DMS53 treated with DMSO at 0.1 percent for 48 hours (cell line): ENCODE measurements around the gene OSBPL2.

Experiments used
- DNase-seq: peaks from one replicate; lab custom pipeline; 2025; ENCODE audit not compliant: unreplicated experiment; lab: John Stamatoyannopoulos, UW

OSBPL2 gene

GRCh38 chr20:62281161-62281933 is 43.0 kb downstream of the OSBPL2 start:
- DNase-seq = no peak

- DNase-seq = no peak
These were observed 43.8 kb downstream of the OSBPL2 start for GRCh38 chr20:62282103-62282502.

GRCh38 chr20:62282877-62283503 is 44.7 kb downstream of the OSBPL2 start:
- DNase-seq = no peak

GRCh38 chr20:62284448-62284847 is 46.1 kb downstream of the OSBPL2 start:
- no peak for DNase-seq

- no peak for DNase-seq
These were observed 46.8 kb downstream of the OSBPL2 start for GRCh38 chr20:62285151-62285550.

- DNase-seq = no peak
These were observed 47.4 kb downstream of the OSBPL2 start for GRCh38 chr20:62285722-62286121.

- no peak for DNase-seq
These were observed 48.3 kb downstream of the OSBPL2 start for GRCh38 chr20:62286493-62287064.

- no peak for DNase-seq
These were observed 48.8 kb downstream of the OSBPL2 start for GRCh38 chr20:62287129-62287528.

GRCh38 chr20:62287759-62288534 is 49.6 kb downstream of the OSBPL2 start:
- DNase-seq = no peak

GRCh38 chr20:62288535-62289105 is 50.3 kb downstream of the OSBPL2 start:
- DNase-seq = no peak

GRCh38 chr20:62289131-62289530 is 50.8 kb downstream of the OSBPL2 start:
- DNase-seq = no peak

- no peak for DNase-seq
These were observed 51.6 kb downstream of the OSBPL2 start for GRCh38 chr20:62289898-62290297.

- no peak for DNase-seq
These were observed 53.1 kb downstream of the OSBPL2 start for GRCh38 chr20:62291251-62292066.

- DNase-seq = no peak
These were observed 53.8 kb downstream of the OSBPL2 start for GRCh38 chr20:62292108-62292507.

GRCh38 chr20:62293111-62293784 is 54.9 kb downstream of the OSBPL2 start:
- DNase-seq = no peak

- DNase-seq = no peak
These were observed 55.6 kb downstream of the OSBPL2 start for GRCh38 chr20:62293946-62294345.

GRCh38 chr20:62294516-62294915 is 56.2 kb downstream of the OSBPL2 start:
- DNase-seq = no peak

- DNase-seq = no peak
These were observed 58.6 kb downstream of the OSBPL2 start for GRCh38 chr20:62296724-62297448.
